ENCODE results near the gene TMEM190.
"Not testable (repeated sequence)": the region's sequence is repeated elsewhere in the genome, so short reads cannot be mapped to it uniquely, and the experiment has no call there.

TMEM190 gene

DNA sequence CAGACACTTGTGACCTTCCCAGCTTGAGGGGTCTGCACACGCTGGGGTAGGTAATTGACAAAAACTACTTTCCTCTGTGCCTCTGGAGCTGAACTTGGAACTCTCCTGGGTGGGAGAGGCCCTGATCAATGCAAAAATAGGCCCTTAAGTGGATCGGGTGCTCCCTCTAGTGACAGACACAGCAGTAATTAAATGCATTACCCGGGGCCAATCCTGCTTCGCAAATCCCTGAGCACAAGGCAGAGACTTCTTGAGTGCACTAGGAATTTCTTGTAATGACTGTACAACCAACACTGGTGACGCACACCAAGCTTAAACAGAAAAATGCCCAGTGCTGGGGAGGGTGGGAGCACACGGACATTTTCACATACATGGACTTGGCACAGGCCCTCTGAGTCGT is 41.6 kb downstream of the TMEM190 start:
- peak in 29 of 51 donors; percentile 4 to 86 (median 39) for DNase-seq

DNA sequence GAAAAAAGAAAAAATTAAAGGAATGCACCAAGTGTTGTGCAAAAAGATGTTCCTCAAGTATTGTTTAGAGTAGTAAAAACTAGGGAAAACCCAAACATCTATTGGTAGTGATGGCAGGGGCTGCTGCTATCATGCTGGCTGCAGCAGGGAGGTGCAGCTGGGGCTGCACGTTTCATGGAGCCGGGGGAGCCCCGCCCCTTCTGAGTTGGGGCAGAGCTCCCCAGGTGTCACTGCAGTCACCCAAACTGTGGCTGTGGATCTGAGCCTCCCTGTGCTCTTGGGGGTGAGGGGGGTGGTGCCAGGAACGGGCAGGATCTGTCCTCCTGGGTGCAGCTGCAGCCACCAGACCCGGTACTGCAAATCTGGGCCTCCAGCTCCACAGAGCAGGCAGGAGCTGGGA is 42.5 kb downstream of the TMEM190 start:
- peak in 4 of 51 donors; percentile 6 to 31 (median 14) for DNase-seq

DNA sequence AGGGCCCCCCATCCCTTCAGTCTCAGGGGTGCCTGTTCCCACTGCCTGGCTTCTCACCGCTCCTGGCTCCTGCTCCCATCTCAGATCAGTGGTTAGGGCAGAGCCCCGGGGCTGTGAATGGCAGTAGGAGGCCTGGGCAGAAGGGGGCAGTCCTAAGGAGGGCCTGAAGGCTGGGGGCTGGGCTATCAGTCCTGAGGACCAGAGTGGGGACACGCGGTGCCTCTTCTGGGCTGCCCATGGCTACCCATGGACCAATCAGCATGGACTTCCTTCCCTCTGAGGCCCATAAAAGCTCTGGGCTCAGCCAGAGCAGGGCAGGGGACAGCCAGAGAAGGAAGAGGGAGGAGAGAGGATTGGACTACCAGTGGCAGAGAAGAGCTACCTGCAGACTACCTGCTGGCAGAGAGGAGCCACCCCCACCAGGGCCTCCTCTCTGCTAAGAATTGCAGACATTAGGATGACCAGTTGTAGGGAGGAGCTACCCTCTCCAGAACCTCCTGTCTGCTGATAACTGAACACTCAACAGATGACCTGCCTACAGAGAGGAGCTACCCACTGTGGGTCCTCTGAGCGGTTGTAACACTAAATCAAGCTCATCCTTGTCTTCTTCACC is 43.1 kb downstream of the TMEM190 start:
- peak in 9 of 51 donors; percentile 17 to 43 (median 29) for DNase-seq

DNA sequence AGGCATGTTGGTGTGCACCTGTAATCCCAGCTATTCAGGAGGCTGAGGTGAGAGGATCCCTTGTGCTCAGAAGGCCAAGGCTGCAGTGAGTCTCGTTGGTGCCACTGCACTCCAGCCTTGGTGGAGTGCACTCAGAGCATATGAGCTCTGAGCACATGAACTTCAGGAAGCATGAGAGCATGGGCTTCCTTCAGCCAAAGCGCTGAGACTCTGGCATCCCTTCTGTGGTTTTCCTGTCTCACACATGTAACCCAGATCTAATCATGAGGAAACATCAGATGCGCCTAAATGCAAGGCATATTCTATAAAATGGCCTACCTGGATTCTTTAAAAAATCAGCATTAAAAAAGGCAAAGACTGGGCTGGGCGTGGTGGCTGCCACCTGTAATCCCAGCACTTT is 44.7 kb downstream of the TMEM190 start:
- DNase-seq = not testable (repeated sequence)

DNA sequence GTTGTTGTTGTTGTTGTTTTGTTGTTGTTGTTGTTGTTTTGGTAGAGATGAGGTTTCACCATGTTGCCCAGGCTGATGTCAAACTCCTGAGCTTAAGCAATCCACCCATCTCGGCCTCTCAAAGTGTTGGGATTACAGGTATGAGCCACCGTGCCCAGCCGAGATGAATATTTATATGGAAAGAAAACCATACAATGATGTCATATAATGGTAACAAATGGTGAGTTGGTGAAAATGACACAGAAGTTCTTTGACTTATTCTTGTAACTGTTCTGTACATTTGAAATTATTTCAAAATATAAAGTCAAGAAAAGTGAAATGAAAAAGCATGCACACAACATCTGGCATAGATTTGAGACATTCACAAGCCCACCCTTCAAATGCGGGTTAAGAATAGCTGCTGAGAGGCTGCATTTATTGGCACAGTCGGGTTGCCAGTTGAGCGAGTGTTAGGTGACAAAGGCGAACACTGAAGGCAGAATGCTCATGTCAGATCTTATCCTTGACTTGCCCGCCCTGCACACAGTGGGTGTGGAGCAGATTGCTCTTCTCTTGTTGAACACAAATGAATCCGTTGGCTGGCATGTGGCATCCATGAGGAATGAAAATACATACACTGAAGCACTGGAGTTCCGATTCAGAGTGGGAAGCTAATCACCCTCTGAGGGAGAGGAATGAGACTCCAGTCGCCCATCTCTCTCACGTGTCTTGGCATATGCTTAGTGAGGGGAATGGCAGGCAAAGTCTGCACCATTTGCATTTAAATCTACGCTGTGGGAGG is 46.8 kb downstream of the TMEM190 start:
- peak in 2 of 51 donors; percentile 20 to 22 for DNase-seq

DNA sequence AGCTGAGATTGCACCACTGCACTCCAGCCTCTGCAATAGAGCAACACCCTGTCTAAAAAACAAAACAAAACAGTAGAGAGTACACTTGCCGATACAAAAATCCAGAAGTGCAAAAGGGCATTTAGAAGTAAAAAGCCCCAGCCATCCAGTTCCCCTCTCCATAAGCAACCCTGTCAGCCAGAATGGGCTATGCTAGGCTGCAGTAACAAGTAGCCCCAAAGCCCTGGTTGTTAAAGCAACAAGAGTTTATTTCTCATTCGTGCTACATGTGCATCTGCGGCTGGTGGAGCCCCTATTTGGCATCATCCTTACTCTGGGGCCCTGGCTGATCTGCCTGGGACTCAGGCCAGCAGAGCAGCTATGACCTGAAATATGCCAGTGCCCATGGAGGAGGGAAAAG is 47.9 kb downstream of the TMEM190 start:
- DNase-seq = no peak

DNA sequence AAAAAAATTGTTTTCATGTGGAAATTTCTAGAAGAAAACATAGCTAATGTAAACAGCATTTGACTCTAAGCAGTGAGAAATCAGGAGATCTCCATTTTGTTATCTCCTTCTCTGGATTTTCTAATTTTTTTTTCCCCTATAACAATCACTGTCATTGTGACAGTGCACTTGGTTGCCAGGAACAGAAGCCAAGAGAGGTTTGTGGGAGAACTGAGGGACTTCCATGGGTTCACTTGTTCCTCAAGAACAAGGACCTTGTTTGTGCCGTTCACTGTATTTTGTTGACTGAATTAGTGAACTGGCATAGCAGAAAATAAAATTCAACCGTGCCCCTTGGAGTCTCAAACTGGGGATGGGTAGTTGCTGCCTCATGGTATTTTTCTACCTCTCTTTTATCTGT is 49.4 kb downstream of the TMEM190 start:
- DNase-seq = peak in 25 of 51 donors; percentile 14 to 87 (median 47)
